ENCODE results near the gene MORF4L1. TPM values are rescaled to one million over a fixed set of nuclear protein-coding genes. Genes with fewer than 3 reads are reported as not detected.

The MORF4L1 gene
- total RNA-seq, 1 experiment from 2014 or later: 216 TPM

GRCh38 chr15:78921940-78922339 lies 49.2 kb downstream of the MORF4L1 start:
- POLR2A ChIA-PET (ENCODE audit: unreplicated experiment): no interaction called here
- no peak for DNase-seq
- intact Hi-C loops (cut with micrococcal nuclease): no loop called here
- Histone ChIP-seq H3K36me3 (ENCODE audit: low read depth, low read length) (no peaks in the 10 kb centered on the region; the same call in 1 of the 2 replicates), H3K4me1 (ENCODE audit: insufficient read depth, low read length) (no peaks in the 10 kb centered on the region), H3K27ac (ENCODE audit: low read length) (no peak overlapping the region), H3K79me2 (ENCODE audit: low read length) (no peaks in the 10 kb centered on the region), H3K4me2 (ENCODE audit: low read length) (no peak overlapping the region), H3K9me2 (replicated peaks; ENCODE audit: low read length) (no peaks in the 10 kb centered on the region), H3K9ac (ENCODE audit: low read length) (no peak overlapping the region), H3K9me3 (ENCODE audit: low read length) (no peaks in the 10 kb centered on the region), H2AFZ (ENCODE audit: low read length) (no peak overlapping the region), H3F3A (ENCODE audit: low read length, unreplicated experiment) (no peaks in the 10 kb centered on the region), H3K27me3 (ENCODE audit: low read length) (no peaks in the 10 kb centered on the region), H4K20me1 (ENCODE audit: low read length) (no peaks in the 10 kb centered on the region), H3K4me3 (ENCODE audit: low read length) (no peak overlapping the region)
- TF ChIP-seq CTCF (conservative IDR thresholded peaks at IDR 0.05; ENCODE audit: low read depth, low read length) (no peak), EZH2 (IDR thresholded peaks at IDR 0.05; ENCODE audit: low read length, unreplicated experiment) (no peak), EZH2phosphoT487 (IDR thresholded peaks at IDR 0.05; ENCODE audit: borderline replicate concordance, low read length) (no peak)
- BruUV-seq (replicated peaks): no TSS peak
- CTCF ChIA-PET: interaction anchor here (0.7 kb wide), 1 partner anchor 58 kb away, joined by 3 read pairs; no protein-coding TSS in a partner anchor
- ATAC-seq: no peak

- no peaks in the 10 kb centered on the region for H3K4me1 ChIP-seq (ENCODE audit: insufficient read depth, low read length)
- no peaks in the 10 kb centered on the region for H3K27me3 ChIP-seq (ENCODE audit: low read length)
- H3F3A ChIP-seq (ENCODE audit: low read length, unreplicated experiment): no peaks in the 10 kb centered on the region
- no peaks in the 10 kb centered on the region for H3K9me3 ChIP-seq (ENCODE audit: low read length)
- ATAC-seq (no peak), DNase-seq (no peak)
- no peaks in the 10 kb centered on the region for H3K79me2 ChIP-seq (ENCODE audit: low read length)
- H3K9ac ChIP-seq (ENCODE audit: low read length): no peak overlapping the region
- CTCF ChIA-PET: interaction anchor here (0.7 kb wide), 1 partner anchor 57 kb away, joined by 3 read pairs; no protein-coding TSS in a partner anchor
- no peak overlapping the region for H3K4me3 ChIP-seq (ENCODE audit: low read length)
- H4K20me1 ChIP-seq (ENCODE audit: low read length): no peaks in the 10 kb centered on the region
- no peak overlapping the region for H3K27ac ChIP-seq (ENCODE audit: low read length)
- H3K9me2 ChIP-seq (replicated peaks; ENCODE audit: low read length): no peaks in the 10 kb centered on the region
- intact Hi-C loops (cut with micrococcal nuclease): no loop called here
- TF ChIP-seq EZH2phosphoT487 (IDR thresholded peaks at IDR 0.05; ENCODE audit: borderline replicate concordance, low read length): no peak
- TF ChIP-seq CTCF (conservative IDR thresholded peaks at IDR 0.05; ENCODE audit: low read depth, low read length): no peak
- no peak for TF ChIP-seq EZH2 (IDR thresholded peaks at IDR 0.05; ENCODE audit: low read length, unreplicated experiment)
- no peak overlapping the region for H2AFZ ChIP-seq (ENCODE audit: low read length)
- POLR2A ChIA-PET (ENCODE audit: unreplicated experiment): no interaction called here
- no TSS peak for BruUV-seq (replicated peaks)
- no peaks in the 10 kb centered on the region; the same call in 1 of the 2 replicates for H3K36me3 ChIP-seq (ENCODE audit: low read depth, low read length)
- no peak overlapping the region for H3K4me2 ChIP-seq (ENCODE audit: low read length)
Observed at GRCh38 chr15:78922527-78922926, 49.8 kb downstream of the MORF4L1 start.

GRCh38 chr15:78923015-78923414 lies 50.3 kb downstream of the MORF4L1 start:
- no peak for DNase-seq
- no peak overlapping the region for H3K4me2 ChIP-seq (ENCODE audit: low read length)
- no peak for ATAC-seq
- H3K4me3 ChIP-seq (ENCODE audit: low read length): no peak overlapping the region
- no peaks in the 10 kb centered on the region for H3K9me2 ChIP-seq (replicated peaks; ENCODE audit: low read length)
- CTCF ChIA-PET: no interaction called here
- H3F3A ChIP-seq (ENCODE audit: low read length, unreplicated experiment): no peaks in the 10 kb centered on the region
- BruUV-seq (replicated peaks): no TSS peak
- intact Hi-C loops (cut with micrococcal nuclease): no loop called here
- H3K79me2 ChIP-seq (ENCODE audit: low read length): no peaks in the 10 kb centered on the region
- no peaks in the 10 kb centered on the region for H3K4me1 ChIP-seq (ENCODE audit: insufficient read depth, low read length)
- H3K27me3 ChIP-seq (ENCODE audit: low read length): no peaks in the 10 kb centered on the region
- TF ChIP-seq CTCF (conservative IDR thresholded peaks at IDR 0.05; ENCODE audit: low read depth, low read length) (no peak), EZH2phosphoT487 (IDR thresholded peaks at IDR 0.05; ENCODE audit: borderline replicate concordance, low read length) (no peak), EZH2 (IDR thresholded peaks at IDR 0.05; ENCODE audit: low read length, unreplicated experiment) (no peak)
- H4K20me1 ChIP-seq (ENCODE audit: low read length): no peaks in the 10 kb centered on the region
- no peak overlapping the region for H3K27ac ChIP-seq (ENCODE audit: low read length)
- H3K9me3 ChIP-seq (ENCODE audit: low read length): no peaks in the 10 kb centered on the region
- H3K9ac ChIP-seq (ENCODE audit: low read length): no peak overlapping the region
- no peaks in the 10 kb centered on the region; the same call in 1 of the 2 replicates for H3K36me3 ChIP-seq (ENCODE audit: low read depth, low read length)
- no peak overlapping the region for H2AFZ ChIP-seq (ENCODE audit: low read length)
- POLR2A ChIA-PET (ENCODE audit: unreplicated experiment): no interaction called here
